ENCODE results near the gene NEK2. TPM values are rescaled to one million over a fixed set of nuclear protein-coding genes. Genes with fewer than 3 reads are reported as not detected.
"Not testable (repeated sequence)": the region's sequence is repeated elsewhere in the genome, so short reads cannot be mapped to it uniquely, and the experiment has no call there.

The NEK2 gene
- total and polyA plus RNA-seq, 2 experiments from 2014 or later: 5.3 to 7.1 TPM

GRCh38 chr1:211695135-211695816 lies 19.9 kb upstream of the NEK2 start:
- Histone ChIP-seq H2AFZ (no peak overlapping the region), H3K9me3 (ENCODE audit: low read depth) (no peaks in the 10 kb centered on the region), H3K79me2 (no peaks in the 10 kb centered on the region), H3K27ac (no peak overlapping the region), H3K4me2 (no peak overlapping the region), H3K4me1 (ENCODE audit: insufficient read depth) (peaks cover 11% of the 10 kb centered on the region), H3K9me2 (replicated peaks; ENCODE audit: insufficient read depth) (no peaks in the 10 kb centered on the region), H3K27me3 (no peaks in the 10 kb centered on the region), H4K20me1 (ENCODE audit: insufficient read depth, poor library complexity, severe bottlenecking) (no peaks in the 10 kb centered on the region), H3K36me3 (replicated peaks; ENCODE audit: insufficient read depth, low read depth) (no peaks in the 10 kb centered on the region), H3K4me3 (no peak overlapping the region)
- peak; percentile 23 for DNase-seq (ENCODE audit: low spot score)
- 47% methylated on average over 10 of the region's 10 CpGs for WGBS (ENCODE audit: low lambda C conversion rate, missing lambda C conversion rate)
- TF ChIP-seq EZH2phosphoT487 (IDR thresholded peaks at IDR 0.05; ENCODE audit: low read depth, severe bottlenecking, unreplicated experiment) (no peak), EZH2 (IDR thresholded peaks at IDR 0.05; ENCODE audit: borderline replicate concordance) (no peak), CTCF (IDR thresholded peaks at IDR 0.05; ENCODE audit: poor library complexity) (no peak)

GRCh38 chr1:211693911-211694310 lies 18.5 kb upstream of the NEK2 start:
- H3K9me2 ChIP-seq (replicated peaks; ENCODE audit: insufficient read depth); H3K36me3 ChIP-seq (replicated peaks; ENCODE audit: insufficient read depth, low read depth); H4K20me1 ChIP-seq (ENCODE audit: insufficient read depth, poor library complexity, severe bottlenecking); H3K27me3 ChIP-seq; H3K4me3 ChIP-seq; DNase-seq (ENCODE audit: low spot score); H3K4me2 ChIP-seq; H3K27ac ChIP-seq; H2AFZ ChIP-seq; H3K79me2 ChIP-seq; H3K4me1 ChIP-seq (ENCODE audit: insufficient read depth); H3K9me3 ChIP-seq (ENCODE audit: low read depth): not testable (repeated sequence)
- WGBS (ENCODE audit: low lambda C conversion rate, missing lambda C conversion rate): 88% methylated on average over 5 of the region's 5 CpGs

- Histone ChIP-seq H3K4me3 (no peak overlapping the region), H2AFZ (no peak overlapping the region), H3K9me3 (ENCODE audit: low read depth) (no peaks in the 10 kb centered on the region), H3K9me2 (replicated peaks; ENCODE audit: insufficient read depth) (no peaks in the 10 kb centered on the region), H3K4me2 (no peak overlapping the region), H3K36me3 (replicated peaks; ENCODE audit: insufficient read depth, low read depth) (no peaks in the 10 kb centered on the region), H4K20me1 (ENCODE audit: insufficient read depth, poor library complexity, severe bottlenecking) (no peaks in the 10 kb centered on the region), H3K27ac (no peak overlapping the region), H3K79me2 (no peaks in the 10 kb centered on the region), H3K27me3 (no peaks in the 10 kb centered on the region), H3K4me1 (ENCODE audit: insufficient read depth) (no peaks in the 10 kb centered on the region)
- no peak for DNase-seq (ENCODE audit: low spot score)
- 93% methylated on average over 2 of the region's 2 CpGs for WGBS (ENCODE audit: low lambda C conversion rate, missing lambda C conversion rate)
- TF ChIP-seq EZH2phosphoT487 (IDR thresholded peaks at IDR 0.05; ENCODE audit: low read depth, severe bottlenecking, unreplicated experiment) (no peak), CTCF (IDR thresholded peaks at IDR 0.05; ENCODE audit: poor library complexity) (no peak), EZH2 (IDR thresholded peaks at IDR 0.05; ENCODE audit: borderline replicate concordance) (no peak)
Measured at GRCh38 chr1:211688421-211688820, 13.0 kb upstream of the NEK2 start.

- 92% methylated on average over 16 of the region's 16 CpGs for WGBS (ENCODE audit: low lambda C conversion rate, missing lambda C conversion rate)
- no peaks in the 10 kb centered on the region for H3K9me2 ChIP-seq (replicated peaks; ENCODE audit: insufficient read depth)
- H3K4me3 ChIP-seq: no peak overlapping the region
- H3K27ac ChIP-seq: no peak overlapping the region
- H2AFZ ChIP-seq: no peak overlapping the region
- H3K4me2 ChIP-seq: no peak overlapping the region
- no peaks in the 10 kb centered on the region for H3K4me1 ChIP-seq (ENCODE audit: insufficient read depth)
- no peaks in the 10 kb centered on the region for H3K36me3 ChIP-seq (replicated peaks; ENCODE audit: insufficient read depth, low read depth)
- H3K9me3 ChIP-seq (ENCODE audit: low read depth): no peaks in the 10 kb centered on the region
- TF ChIP-seq EZH2phosphoT487 (IDR thresholded peaks at IDR 0.05; ENCODE audit: low read depth, severe bottlenecking, unreplicated experiment): no peak
- no peak for TF ChIP-seq EZH2 (IDR thresholded peaks at IDR 0.05; ENCODE audit: borderline replicate concordance)
- TF ChIP-seq CTCF (IDR thresholded peaks at IDR 0.05; ENCODE audit: poor library complexity): no peak
- H3K79me2 ChIP-seq: no peaks in the 10 kb centered on the region
- DNase-seq (ENCODE audit: low spot score): no peak
- H3K27me3 ChIP-seq: no peaks in the 10 kb centered on the region
- no peaks in the 10 kb centered on the region for H4K20me1 ChIP-seq (ENCODE audit: insufficient read depth, poor library complexity, severe bottlenecking)
Measured at GRCh38 chr1:211687462-211688215, 12.2 kb upstream of the NEK2 start.
